GM18502 (cell line): ENCODE data around the gene SLC12A2.

Experiments
- ATAC-seq: cut with Tn5 transposase; IDR thresholded peaks from one replicate; pipeline ENCODE4 v1.9.1; 2021; ENCODE audit warnings: mild to moderate bottlenecking; ENCODE audit not compliant: unreplicated experiment, poor library complexity

SLC12A2 gene

GRCh38 chr5:128156521-128156920, 73.0 kb downstream of the SLC12A2 start:
- ATAC-seq: no peak

GRCh38 chr5:128158342-128158741, 74.8 kb downstream of the SLC12A2 start:
- ATAC-seq: no peak

- ATAC-seq: no peak
Measured at GRCh38 chr5:128163991-128164390, 80.4 kb downstream of the SLC12A2 start.

- ATAC-seq: no peak
Measured at GRCh38 chr5:128169401-128170017, 85.9 kb downstream of the SLC12A2 start.

GRCh38 chr5:128172102-128172501, 88.5 kb downstream of the SLC12A2 start:
- ATAC-seq: no peak

GRCh38 chr5:128174951-128175350, 91.4 kb downstream of the SLC12A2 start:
- no peak for ATAC-seq

GRCh38 chr5:128192368-128192767, 108.8 kb downstream of the SLC12A2 start:
- peak; percentile 79 for ATAC-seq

GRCh38 chr5:128193665-128194390, 110.3 kb downstream of the SLC12A2 start:
- no peak for ATAC-seq

GRCh38 chr5:128195316-128195715, 111.8 kb downstream of the SLC12A2 start:
- no peak for ATAC-seq

- no peak for ATAC-seq
Measured at GRCh38 chr5:128196080-128196479, 112.5 kb downstream of the SLC12A2 start.

- no peak for ATAC-seq
Measured at GRCh38 chr5:128196791-128197190, 113.2 kb downstream of the SLC12A2 start.

- peak; percentile 60 for ATAC-seq
Measured at GRCh38 chr5:128197896-128198522, 114.4 kb downstream of the SLC12A2 start.

GRCh38 chr5:128199104-128199503, 115.5 kb downstream of the SLC12A2 start:
- ATAC-seq: no peak

- ATAC-seq: no peak
Measured at GRCh38 chr5:128199611-128200010, 116.0 kb downstream of the SLC12A2 start.

- ATAC-seq: peak; percentile 92
Measured at GRCh38 chr5:128201065-128201926, 117.7 kb downstream of the SLC12A2 start.

- ATAC-seq: no peak
Measured at GRCh38 chr5:128202320-128202719, 118.8 kb downstream of the SLC12A2 start.

- ATAC-seq: no peak
Measured at GRCh38 chr5:128208436-128208835, 124.9 kb downstream of the SLC12A2 start.

GRCh38 chr5:128212191-128212806, 128.7 kb downstream of the SLC12A2 start:
- no peak for ATAC-seq

- ATAC-seq: peak; percentile 69
Measured at GRCh38 chr5:128213340-128213739, 129.8 kb downstream of the SLC12A2 start.

- no peak for ATAC-seq
Measured at GRCh38 chr5:128213833-128214232, 130.3 kb downstream of the SLC12A2 start.
